Measurements from ENCODE around the gene SPATA17. TPM values are rescaled to one million over a fixed set of nuclear protein-coding genes. Genes with fewer than 3 reads are reported as not detected.

SPATA17 gene
- total and polyA plus RNA-seq, 2 of the 13 experiments (the other 11 are each of a cell fraction or from before 2014, with no cell fraction given): 0.48 to 1.7 TPM

DNA sequence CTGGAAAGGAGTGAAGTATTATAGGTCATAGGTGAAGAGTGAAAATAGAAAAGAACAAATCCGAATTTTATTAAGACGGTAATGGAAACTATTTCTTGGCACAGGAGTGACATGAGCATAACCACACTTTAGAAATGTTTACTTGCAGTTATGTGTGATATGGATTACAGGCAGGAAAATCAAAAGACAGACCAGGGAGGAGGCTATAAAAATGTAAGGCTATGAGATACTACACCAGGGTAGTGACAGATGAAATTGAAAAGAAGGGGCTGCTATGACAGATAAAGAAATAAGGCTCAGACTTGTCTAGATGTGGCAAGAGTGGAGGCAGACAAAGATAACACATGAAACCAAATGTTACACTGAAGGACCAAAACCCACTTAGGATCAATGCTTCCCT is 32.0 kb upstream of the SPATA17 start (continued):
- TF ChIP-seq, protein P1, sequence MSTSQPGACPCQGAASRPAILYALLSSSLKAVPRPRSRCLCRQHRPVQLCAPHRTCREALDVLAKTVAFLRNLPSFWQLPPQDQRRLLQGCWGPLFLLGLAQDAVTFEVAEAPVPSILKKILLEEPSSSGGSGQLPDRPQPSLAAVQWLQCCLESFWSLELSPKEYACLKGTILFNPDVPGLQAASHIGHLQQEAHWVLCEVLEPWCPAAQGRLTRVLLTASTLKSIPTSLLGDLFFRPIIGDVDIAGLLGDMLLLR (CRISPR knock-in tag; IDR thresholded peaks at IDR 0.05): no peak
- TF ChIP-seq ZNF350 (CRISPR knock-in tag; IDR thresholded peaks at IDR 0.05; ENCODE audit: borderline replicate concordance, low read depth): no peak
- no peak for TF ChIP-seq FOXJ3 (CRISPR knock-in tag; IDR thresholded peaks at IDR 0.05; ENCODE audit: borderline replicate concordance)
- TF ChIP-seq, protein P2, sequence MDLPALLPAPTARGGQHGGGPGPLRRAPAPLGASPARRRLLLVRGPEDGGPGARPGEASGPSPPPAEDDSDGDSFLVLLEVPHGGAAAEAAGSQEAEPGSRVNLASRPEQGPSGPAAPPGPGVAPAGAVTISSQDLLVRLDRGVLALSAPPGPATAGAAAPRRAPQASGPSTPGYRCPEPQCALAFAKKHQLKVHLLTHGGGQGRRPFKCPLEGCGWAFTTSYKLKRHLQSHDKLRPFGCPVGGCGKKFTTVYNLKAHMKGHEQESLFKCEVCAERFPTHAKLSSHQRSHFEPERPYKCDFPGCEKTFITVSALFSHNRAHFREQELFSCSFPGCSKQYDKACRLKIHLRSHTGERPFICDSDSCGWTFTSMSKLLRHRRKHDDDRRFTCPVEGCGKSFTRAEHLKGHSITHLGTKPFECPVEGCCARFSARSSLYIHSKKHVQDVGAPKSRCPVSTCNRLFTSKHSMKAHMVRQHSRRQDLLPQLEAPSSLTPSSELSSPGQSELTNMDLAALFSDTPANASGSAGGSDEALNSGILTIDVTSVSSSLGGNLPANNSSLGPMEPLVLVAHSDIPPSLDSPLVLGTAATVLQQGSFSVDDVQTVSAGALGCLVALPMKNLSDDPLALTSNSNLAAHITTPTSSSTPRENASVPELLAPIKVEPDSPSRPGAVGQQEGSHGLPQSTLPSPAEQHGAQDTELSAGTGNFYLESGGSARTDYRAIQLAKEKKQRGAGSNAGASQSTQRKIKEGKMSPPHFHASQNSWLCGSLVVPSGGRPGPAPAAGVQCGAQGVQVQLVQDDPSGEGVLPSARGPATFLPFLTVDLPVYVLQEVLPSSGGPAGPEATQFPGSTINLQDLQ (CRISPR knock-in tag; IDR thresholded peaks at IDR 0.05): no peak
- TF ChIP-seq SRSF9 (IDR thresholded peaks at IDR 0.05; ENCODE audit: borderline replicate concordance, insufficient read depth, low read depth, low read length, poor library complexity, severe bottlenecking): no peak
- TF ChIP-seq, protein P3, sequence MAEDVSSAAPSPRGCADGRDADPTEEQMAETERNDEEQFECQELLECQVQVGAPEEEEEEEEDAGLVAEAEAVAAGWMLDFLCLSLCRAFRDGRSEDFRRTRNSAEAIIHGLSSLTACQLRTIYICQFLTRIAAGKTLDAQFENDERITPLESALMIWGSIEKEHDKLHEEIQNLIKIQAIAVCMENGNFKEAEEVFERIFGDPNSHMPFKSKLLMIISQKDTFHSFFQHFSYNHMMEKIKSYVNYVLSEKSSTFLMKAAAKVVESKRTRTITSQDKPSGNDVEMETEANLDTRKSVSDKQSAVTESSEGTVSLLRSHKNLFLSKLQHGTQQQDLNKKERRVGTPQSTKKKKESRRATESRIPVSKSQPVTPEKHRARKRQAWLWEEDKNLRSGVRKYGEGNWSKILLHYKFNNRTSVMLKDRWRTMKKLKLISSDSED (CRISPR knock-in tag; IDR thresholded peaks at IDR 0.05): no peak
- no peak for TF ChIP-seq ZNF737 (CRISPR knock-in tag; IDR thresholded peaks at IDR 0.05; ENCODE audit: borderline replicate concordance)
- no peak for TF ChIP-seq HCFC1 (IDR thresholded peaks at IDR 0.05; ENCODE audit: low read depth, low read length)
- TF ChIP-seq ZBTB7B (CRISPR knock-in tag; IDR thresholded peaks at IDR 0.05): no peak
- TF ChIP-seq GABPA (IDR thresholded peaks at IDR 0.05; ENCODE audit: low read depth, low read length): no peak
- no peak for TF ChIP-seq GABPA (CRISPR knock-in tag; IDR thresholded peaks at IDR 0.05; ENCODE audit: low read depth)
- TF ChIP-seq ZNF550 (CRISPR knock-in tag; IDR thresholded peaks at IDR 0.05; ENCODE audit: borderline replicate concordance): no peak

Data from HepG2 (cell line).